ENCODE measurements around the gene C9.

DNA sequence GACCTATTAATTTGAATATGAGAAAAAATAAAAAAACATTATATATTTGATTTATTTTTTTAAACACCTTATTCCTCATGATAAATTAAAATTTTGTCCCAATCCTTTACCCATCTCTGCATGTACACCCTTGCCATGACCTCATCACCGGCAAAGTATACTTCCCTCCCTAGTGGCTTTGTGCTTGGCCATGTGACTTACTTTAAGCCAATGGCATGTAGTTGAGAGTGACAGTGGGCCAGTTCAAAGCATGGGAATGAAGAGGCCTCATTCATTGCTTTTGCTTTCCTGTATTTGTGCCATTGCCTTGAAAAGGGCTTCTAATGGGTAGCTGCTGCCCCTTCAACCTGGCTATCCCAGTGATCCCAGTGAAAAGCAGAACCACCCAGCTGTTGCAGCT, 31.2 kb downstream of the C9 start:
- TF ChIP-seq, protein P1, sequence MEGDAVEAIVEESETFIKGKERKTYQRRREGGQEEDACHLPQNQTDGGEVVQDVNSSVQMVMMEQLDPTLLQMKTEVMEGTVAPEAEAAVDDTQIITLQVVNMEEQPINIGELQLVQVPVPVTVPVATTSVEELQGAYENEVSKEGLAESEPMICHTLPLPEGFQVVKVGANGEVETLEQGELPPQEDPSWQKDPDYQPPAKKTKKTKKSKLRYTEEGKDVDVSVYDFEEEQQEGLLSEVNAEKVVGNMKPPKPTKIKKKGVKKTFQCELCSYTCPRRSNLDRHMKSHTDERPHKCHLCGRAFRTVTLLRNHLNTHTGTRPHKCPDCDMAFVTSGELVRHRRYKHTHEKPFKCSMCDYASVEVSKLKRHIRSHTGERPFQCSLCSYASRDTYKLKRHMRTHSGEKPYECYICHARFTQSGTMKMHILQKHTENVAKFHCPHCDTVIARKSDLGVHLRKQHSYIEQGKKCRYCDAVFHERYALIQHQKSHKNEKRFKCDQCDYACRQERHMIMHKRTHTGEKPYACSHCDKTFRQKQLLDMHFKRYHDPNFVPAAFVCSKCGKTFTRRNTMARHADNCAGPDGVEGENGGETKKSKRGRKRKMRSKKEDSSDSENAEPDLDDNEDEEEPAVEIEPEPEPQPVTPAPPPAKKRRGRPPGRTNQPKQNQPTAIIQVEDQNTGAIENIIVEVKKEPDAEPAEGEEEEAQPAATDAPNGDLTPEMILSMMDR (IDR thresholded peaks at IDR 0.05; ENCODE audit: insufficient read depth, low read length, poor library complexity, severe bottlenecking), result no peak
- no peak for TF ChIP-seq EZH2phosphoT487 (conservative IDR thresholded peaks at IDR 0.05; ENCODE audit: low read length)

Measured in SU-DHL-6 (cell line).